Keratinocyte (primary cell): ENCODE data around the gene ARFGAP3. TPM values are rescaled to one million over a fixed set of nuclear protein-coding genes. Genes with fewer than 3 reads are reported as not detected.

ENCODE experiments used
- DNase-seq: peaks from one replicate; pipeline ENCODE4 v3.0.0-alpha.2; 2011; ENCODE audit warnings: low read depth, missing footprints, low spot score
- FAIRE-seq: peaks from 2 replicates; lab custom pipeline; 2011; peaks lifted over from hg19 to GRCh38; lab: Jason Lieb, UNC
- H2AFZ ChIP-seq: 2 replicates; pipeline ENCODE4 v1.6.0; 2012; ENCODE audit warnings: low read length, control low read depth, inconsistent platforms; ENCODE audit not compliant: control insufficient read depth
- H3K27ac ChIP-seq: 2 replicates; pipeline ENCODE4 v1.5.1; 2011; ENCODE audit warnings: low read length; ENCODE audit not compliant: control insufficient read depth, insufficient read depth
- H3K27me3 ChIP-seq: 3 replicates; pipeline ENCODE4 v1.6.0; 2011; ENCODE audit warnings: low read length; ENCODE audit not compliant: control insufficient read depth, insufficient read depth; ENCODE audit errors: extremely low read depth
- H3K36me3 ChIP-seq, 2 experiments: 2 replicates in 1 of 2; 3 replicates in 1 of 2; pipeline ENCODE4 v1.5.1; 2011; ENCODE audit warnings: low read length in 2 of 2, mild to moderate bottlenecking in 1 of 2; ENCODE audit not compliant: control insufficient read depth in 2 of 2, insufficient read depth in 2 of 2; ENCODE audit errors: extremely low read depth in 1 of 2
- H3K4me1 ChIP-seq: 3 replicates; pipeline ENCODE4 v1.5.1; 2011; ENCODE audit warnings: low read length; ENCODE audit not compliant: control insufficient read depth, insufficient read depth; ENCODE audit errors: extremely low read depth
- H3K4me2 ChIP-seq: 3 replicates; pipeline ENCODE4 v1.6.0; 2011; ENCODE audit warnings: low read depth, low read length; ENCODE audit not compliant: control insufficient read depth, insufficient read depth; ENCODE audit errors: extremely low read depth
- H3K4me3 ChIP-seq, 3 experiments: fragments of 200-600 bp in 1 of 3; sonication (generic) in 1 of 3; 2 replicates in 2 of 3; 3 replicates in 1 of 3; pipeline ENCODE4 v1.5.1; 2011 to 2016; ENCODE audit warnings: low read length in 3 of 3, mild to moderate bottlenecking in 3 of 3, control low read depth in 2 of 3, inconsistent platforms in 1 of 3, low read depth in 1 of 3, mixed read lengths in 1 of 3, mixed run types in 1 of 3, moderate library complexity in 1 of 3; ENCODE audit not compliant: control insufficient read depth in 2 of 3, insufficient read depth in 2 of 3; ENCODE audit errors: extremely low read depth in 1 of 3
- H3K79me2 ChIP-seq: 2 replicates; pipeline ENCODE4 v1.6.0; 2012; ENCODE audit warnings: low read length; ENCODE audit not compliant: control insufficient read depth, insufficient read depth
- H3K9ac ChIP-seq: 3 replicates; pipeline ENCODE4 v1.6.0; 2011; ENCODE audit warnings: low read length; ENCODE audit not compliant: control insufficient read depth, insufficient read depth; ENCODE audit errors: extremely low read depth
- H3K9me1 ChIP-seq: 3 replicates; pipeline ENCODE4 v1.6.0; 2011; ENCODE audit warnings: low read length; ENCODE audit not compliant: control insufficient read depth, insufficient read depth; ENCODE audit errors: extremely low read depth
- H3K9me3 ChIP-seq: 2 replicates; pipeline ENCODE4 v1.5.1; 2012; ENCODE audit warnings: low read depth, low read length; ENCODE audit not compliant: control insufficient read depth
- H4K20me1 ChIP-seq: 3 replicates; pipeline ENCODE4 v1.6.0; 2011; ENCODE audit warnings: low read length; ENCODE audit not compliant: control insufficient read depth, insufficient read depth; ENCODE audit errors: extremely low read depth
- EZH2 ChIP-seq: IDR thresholded peaks from one replicate; pipeline ENCODE4 v1.6.1; 2012; ENCODE audit warnings: inconsistent platforms, mild to moderate bottlenecking, low read length, moderate library complexity
- dilution Hi-C: fragments of 300-500 bp; cut with MboI; formaldehyde crosslinking; loops from one replicate; pipeline ENCODE4 v1.7.0; 2020; ENCODE audit warnings: low sequenced_read_pairs; ENCODE audit not compliant: extremely low pct_ligation_motif_present
- polyA plus RNA-seq, 5 experiments: library from polyadenylated mRNA; depleted of rRNA in 3 of 5; stranded (reverse) in 3 of 5; stranded (forward) in 1 of 5; unstranded in 1 of 5; fragments of >200 nt; gene quantifications; 1 replicate in 1 of 5; 2 replicates in 3 of 5; 3 replicates in 1 of 5; pipeline versions ENCODE4 v1.2.1 to v1.2.3, GENCODE V29; 2011 to 2012; ENCODE audit warnings: missing spikeins in 2 of 5, low read depth in 1 of 5, low replicate concordance in 1 of 5
- TF ChIP-seq, protein P1 (sequence below), 3 experiments: IDR thresholded peaks in 1 of 3; conservative IDR thresholded peaks in 1 of 3; optimal IDR thresholded peaks in 1 of 3; 2 replicates in 2 of 3; 3 replicates in 1 of 3; pipeline versions ENCODE3 to v1.5.1; 2011; ENCODE audit warnings: low read length in 3 of 3, mild to moderate bottlenecking in 3 of 3, moderate library complexity in 2 of 3, control low read depth in 1 of 3, inconsistent platforms in 1 of 3; ENCODE audit not compliant: insufficient read depth in 2 of 3; ENCODE audit errors: extremely low read depth in 1 of 3

ARFGAP3 gene
- polyA plus RNA-seq, 1 donor (not counting 4 experiments of a cell fraction or from before 2014, with no cell fraction given): 28.3 TPM

GRCh38 chr22:42764895-42765363 lies 92.1 kb downstream of the ARFGAP3 start:
- Histone ChIP-seq H2AFZ (no peak overlapping the region), H4K20me1 (no peaks in the 10 kb centered on the region), H3K27me3 (peaks cover 3% of the 10 kb centered on the region), H3K4me1 (peaks cover 7% of the 10 kb centered on the region), H3K79me2 (no peaks in the 10 kb centered on the region), H3K4me2 (no peak overlapping the region), H3K27ac (no peak overlapping the region), H3K4me3 (no peak overlapping the region), H3K9me3 (no peaks in the 10 kb centered on the region), H3K9ac (no peak overlapping the region), H3K9me1 (no peaks in the 10 kb centered on the region), H3K36me3 (no peaks in the 10 kb centered on the region)
- dilution Hi-C loops: no loop called here
- TF ChIP-seq EZH2: no peak
- TF ChIP-seq, protein P1, sequence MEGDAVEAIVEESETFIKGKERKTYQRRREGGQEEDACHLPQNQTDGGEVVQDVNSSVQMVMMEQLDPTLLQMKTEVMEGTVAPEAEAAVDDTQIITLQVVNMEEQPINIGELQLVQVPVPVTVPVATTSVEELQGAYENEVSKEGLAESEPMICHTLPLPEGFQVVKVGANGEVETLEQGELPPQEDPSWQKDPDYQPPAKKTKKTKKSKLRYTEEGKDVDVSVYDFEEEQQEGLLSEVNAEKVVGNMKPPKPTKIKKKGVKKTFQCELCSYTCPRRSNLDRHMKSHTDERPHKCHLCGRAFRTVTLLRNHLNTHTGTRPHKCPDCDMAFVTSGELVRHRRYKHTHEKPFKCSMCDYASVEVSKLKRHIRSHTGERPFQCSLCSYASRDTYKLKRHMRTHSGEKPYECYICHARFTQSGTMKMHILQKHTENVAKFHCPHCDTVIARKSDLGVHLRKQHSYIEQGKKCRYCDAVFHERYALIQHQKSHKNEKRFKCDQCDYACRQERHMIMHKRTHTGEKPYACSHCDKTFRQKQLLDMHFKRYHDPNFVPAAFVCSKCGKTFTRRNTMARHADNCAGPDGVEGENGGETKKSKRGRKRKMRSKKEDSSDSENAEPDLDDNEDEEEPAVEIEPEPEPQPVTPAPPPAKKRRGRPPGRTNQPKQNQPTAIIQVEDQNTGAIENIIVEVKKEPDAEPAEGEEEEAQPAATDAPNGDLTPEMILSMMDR (optimal IDR thresholded peaks at IDR 0.05 in 1 of 3, IDR thresholded peaks at IDR 0.05 in 1 of 3, conservative IDR thresholded peaks at IDR 0.05 in 1 of 3; ENCODE audit: extremely low read depth in 1 of 3, insufficient read depth in 2 of 3, low read length in 3 of 3): no peak
- FAIRE-seq: no peak
- DNase-seq: no peak

- DNase-seq (no peak), FAIRE-seq (no peak)
- Histone ChIP-seq H3K9ac (no peak overlapping the region), H4K20me1 (no peaks in the 10 kb centered on the region), H3K4me2 (no peak overlapping the region), H3K4me1 (peaks cover 7% of the 10 kb centered on the region), H3K27me3 (peaks cover 3% of the 10 kb centered on the region), H3K4me3 (no peak overlapping the region), H3K9me3 (no peaks in the 10 kb centered on the region), H3K9me1 (no peaks in the 10 kb centered on the region), H2AFZ (no peak overlapping the region), H3K36me3 (no peaks in the 10 kb centered on the region), H3K27ac (no peak overlapping the region), H3K79me2 (no peaks in the 10 kb centered on the region)
- dilution Hi-C loops: no loop called here
- TF ChIP-seq, protein P1 (optimal IDR thresholded peaks at IDR 0.05 in 1 of 3, IDR thresholded peaks at IDR 0.05 in 1 of 3, conservative IDR thresholded peaks at IDR 0.05 in 1 of 3; ENCODE audit: extremely low read depth in 1 of 3, insufficient read depth in 2 of 3, low read length in 3 of 3): no peak
- TF ChIP-seq EZH2: no peak
Observed at GRCh38 chr22:42763965-42764480, 93.0 kb downstream of the ARFGAP3 start.
